SH-SY5Y (cell line): ENCODE results near the gene COMMD1.

Experiments used
- GATA2 ChIP-seq: IDR thresholded peaks from 2 replicates; pipeline ENCODE4 v1.6.1; 2011; ENCODE audit warnings: mild to moderate bottlenecking, low read depth, low read length
- GATA3 ChIP-seq: IDR thresholded peaks from 2 replicates; pipeline ENCODE4 v1.6.1; 2011; ENCODE audit warnings: low read depth, mild to moderate bottlenecking, low read length, moderate library complexity

- TF ChIP-seq GATA2 (no peak), GATA3 (no peak)
Measured at GRCh38 chr2:62038975-62039771, 133.7 kb downstream of the COMMD1 start.
